GM13977 (cell line): ENCODE measurements around the gene DNAJC1.

Experiments used
- DNase-seq: peaks from one replicate; pipeline ENCODE4 v3.0.0; 2012; ENCODE audit warnings: low spot score
- in situ Hi-C: fragments of 300-500 bp; cut with MboI; formaldehyde crosslinking; loops from one replicate; pipeline ENCODE4 v1.12.0; 2022; ENCODE audit warnings: low sequenced_read_pairs, low pct_unique_long_range_greater_than_20kb, mixed read lengths, inconsistent platforms; ENCODE audit not compliant: unreplicated experiment
- TF ChIP-seq, protein P1 (sequence below): IDR thresholded peaks from 2 replicates; pipeline ENCODE4 v1.5.1; 2012; ENCODE audit warnings: mild to moderate bottlenecking, control low read depth; ENCODE audit not compliant: insufficient read depth; ENCODE audit errors: extremely low read depth, missing control alignments

The DNAJC1 gene

DNA sequence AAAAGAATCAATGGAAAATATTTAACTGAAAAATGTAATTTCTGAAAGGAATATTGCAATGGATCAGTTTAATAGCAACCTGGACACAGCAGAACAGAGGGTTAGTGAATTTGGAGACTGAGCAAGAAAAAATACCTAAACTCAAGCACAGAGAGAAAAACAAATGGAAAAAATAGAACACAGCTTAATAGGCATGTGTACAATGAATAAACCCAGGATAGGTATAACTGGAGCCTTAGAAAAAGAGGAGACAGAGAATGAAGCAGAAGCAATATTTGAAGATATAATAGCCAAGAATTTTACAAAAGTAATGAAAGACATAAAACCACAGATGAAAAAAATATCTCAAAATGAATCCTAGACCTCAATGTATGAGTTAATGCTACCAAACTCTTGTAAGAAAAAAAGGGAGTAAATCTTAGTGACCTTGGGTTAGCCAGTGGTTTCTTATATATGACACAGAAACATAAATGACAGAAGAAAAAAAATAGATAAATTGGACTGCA is 2.9 kb upstream of the DNAJC1 start:
- no peak for DNase-seq
- in situ Hi-C loops = loop anchor here (10.0 to 25.0 kb wide), 4 partner anchors 206 to 978 kb away; partner anchors contain the start of genes BMI1 and EBLN1
- TF ChIP-seq, protein P1, sequence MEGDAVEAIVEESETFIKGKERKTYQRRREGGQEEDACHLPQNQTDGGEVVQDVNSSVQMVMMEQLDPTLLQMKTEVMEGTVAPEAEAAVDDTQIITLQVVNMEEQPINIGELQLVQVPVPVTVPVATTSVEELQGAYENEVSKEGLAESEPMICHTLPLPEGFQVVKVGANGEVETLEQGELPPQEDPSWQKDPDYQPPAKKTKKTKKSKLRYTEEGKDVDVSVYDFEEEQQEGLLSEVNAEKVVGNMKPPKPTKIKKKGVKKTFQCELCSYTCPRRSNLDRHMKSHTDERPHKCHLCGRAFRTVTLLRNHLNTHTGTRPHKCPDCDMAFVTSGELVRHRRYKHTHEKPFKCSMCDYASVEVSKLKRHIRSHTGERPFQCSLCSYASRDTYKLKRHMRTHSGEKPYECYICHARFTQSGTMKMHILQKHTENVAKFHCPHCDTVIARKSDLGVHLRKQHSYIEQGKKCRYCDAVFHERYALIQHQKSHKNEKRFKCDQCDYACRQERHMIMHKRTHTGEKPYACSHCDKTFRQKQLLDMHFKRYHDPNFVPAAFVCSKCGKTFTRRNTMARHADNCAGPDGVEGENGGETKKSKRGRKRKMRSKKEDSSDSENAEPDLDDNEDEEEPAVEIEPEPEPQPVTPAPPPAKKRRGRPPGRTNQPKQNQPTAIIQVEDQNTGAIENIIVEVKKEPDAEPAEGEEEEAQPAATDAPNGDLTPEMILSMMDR = no peak

DNA sequence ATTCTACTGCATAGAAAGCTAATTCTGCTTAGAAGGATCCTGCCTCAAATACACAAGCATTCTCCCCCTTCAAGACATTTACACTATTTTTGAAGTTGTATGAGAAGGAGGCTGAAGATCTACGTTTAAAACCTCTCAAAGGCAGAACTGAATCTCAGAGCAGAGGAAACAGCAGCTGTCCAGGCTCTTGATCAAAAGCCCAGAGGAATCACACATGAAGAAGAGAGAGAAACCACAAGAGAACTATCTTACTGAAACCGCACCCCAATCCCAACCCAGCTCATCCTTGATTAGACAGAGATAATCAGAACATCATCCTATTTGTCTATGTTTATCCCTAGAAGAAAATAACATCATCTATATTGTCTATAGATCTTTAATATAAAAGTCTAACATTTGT is 2.2 kb upstream of the DNAJC1 start:
- TF ChIP-seq, protein P1 = no peak

DNA sequence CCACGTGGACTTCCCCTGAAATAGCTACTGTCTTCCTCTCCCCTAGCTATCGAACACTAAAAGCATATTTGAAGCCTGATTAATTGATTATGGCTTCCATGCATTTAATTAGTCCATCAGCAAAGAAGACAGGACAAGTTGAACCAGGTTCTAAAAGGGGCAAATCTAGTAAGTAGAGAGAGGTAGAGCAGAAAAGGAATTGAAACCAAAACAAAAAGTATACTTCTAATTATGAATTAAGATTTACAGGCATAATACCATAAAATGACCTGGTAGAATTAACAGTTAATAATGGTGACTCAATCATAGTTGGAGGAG is 393 bp upstream of the DNAJC1 start:
- in situ Hi-C loops = loop anchor here (10.0 to 25.0 kb wide), 4 partner anchors 208 to 981 kb away; partner anchors contain the start of genes BMI1 and EBLN1
- TF ChIP-seq, protein P1 = no peak
- no peak for DNase-seq

More for the DNA sequence above, 2.2 kb upstream of the DNAJC1 start:
- DNase-seq = no peak
- in situ Hi-C loops = loop anchor here (10.0 to 25.0 kb wide), 4 partner anchors 207 to 979 kb away; partner anchors contain the start of genes BMI1 and EBLN1

DNA sequence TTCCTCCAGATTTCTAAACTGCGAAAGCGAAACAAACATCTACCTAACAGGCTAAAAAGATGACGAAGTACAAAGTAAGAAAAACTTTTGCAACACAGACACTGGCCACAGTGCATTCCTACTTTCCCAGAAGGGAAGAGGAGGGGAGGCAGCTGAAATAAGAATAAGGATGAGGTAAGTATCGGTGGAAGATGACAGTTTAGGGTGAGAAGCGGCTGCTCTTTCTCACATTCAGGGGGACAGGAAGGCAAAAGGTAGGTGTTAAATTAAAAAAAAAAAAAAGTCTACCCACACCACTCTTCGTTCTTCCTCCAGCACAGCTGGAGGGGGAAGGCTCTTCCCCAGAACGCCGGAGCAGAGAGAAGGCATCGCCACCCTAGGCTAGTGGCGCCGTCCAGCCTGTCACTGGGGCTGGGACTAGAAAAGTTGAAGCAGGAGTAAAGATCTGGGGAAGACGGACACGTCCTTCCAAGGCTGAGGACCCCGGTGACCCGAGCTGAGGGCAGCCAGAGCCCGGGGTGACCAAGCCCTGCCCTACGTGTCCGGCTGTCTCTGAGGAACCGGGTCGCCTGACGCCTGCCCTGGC is 846 bp downstream of the DNAJC1 start:
- peak; percentile 20 for DNase-seq
- TF ChIP-seq, protein P1 = no peak
- in situ Hi-C loops = loop anchor here (10.0 to 25.0 kb wide), 4 partner anchors 210 to 982 kb away; partner anchors contain the start of genes BMI1 and EBLN1

DNA sequence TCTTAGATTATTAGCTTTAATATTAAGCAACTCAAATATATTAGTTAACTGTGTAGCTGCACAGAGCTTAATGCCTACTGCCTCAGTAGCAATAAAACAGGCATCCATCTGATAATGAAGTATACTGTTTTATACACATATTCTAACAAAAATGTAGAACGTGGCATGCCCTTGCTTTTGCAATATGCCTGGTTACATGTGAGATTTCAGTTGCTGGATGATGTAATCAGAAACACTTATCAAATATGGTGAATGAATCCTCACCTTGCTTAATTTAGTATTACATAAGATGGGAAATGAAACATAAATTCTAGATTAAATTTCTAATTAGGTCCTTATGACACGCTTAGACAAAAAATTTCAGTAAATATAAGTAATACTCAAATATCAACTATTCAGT is 8.0 kb downstream of the DNAJC1 start:
- in situ Hi-C loops = no loop called here
- TF ChIP-seq, protein P1 = no peak
- DNase-seq = no peak

DNA sequence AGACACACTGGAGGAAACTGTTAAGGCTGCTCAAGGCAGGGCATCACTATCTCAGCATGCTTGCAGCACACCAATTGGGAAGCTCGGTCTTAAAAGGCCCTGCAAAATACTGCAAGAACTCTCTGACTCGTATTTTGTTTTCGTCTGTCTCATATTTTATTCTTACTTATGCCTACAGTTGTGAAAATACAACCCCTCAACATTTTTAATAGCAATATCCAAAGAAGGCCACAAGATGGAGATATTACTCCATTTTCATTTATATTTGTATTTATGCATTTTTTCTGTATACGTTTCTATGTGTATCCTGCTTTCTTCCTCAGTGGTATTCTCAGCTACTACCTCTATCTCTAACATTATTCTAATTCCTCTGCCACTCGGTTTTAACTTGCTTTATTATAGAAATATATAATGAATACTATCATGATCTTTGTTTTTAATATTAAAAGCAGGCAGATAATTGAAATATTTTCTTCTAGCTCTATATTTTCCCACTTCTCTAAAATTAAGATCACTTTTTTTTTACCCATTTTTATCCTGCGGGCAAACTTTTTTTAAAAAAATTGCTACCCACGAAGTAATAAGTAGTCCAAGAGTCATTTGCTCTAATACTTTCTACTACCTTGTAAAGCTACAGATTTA is 10.0 kb downstream of the DNAJC1 start:
- DNase-seq = no peak
- TF ChIP-seq, protein P1 = peak; percentile 50
- in situ Hi-C loops = no loop called here
